ENCODE results near the gene NFIA.

GRCh38 chr1:61460191-61460590 is 377.8 kb downstream of the NFIA start:
- TF ChIP-seq CTCF (IDR thresholded peaks at IDR 0.05) (no peak), POLR2A (IDR thresholded peaks at IDR 0.05) (no peak)
